HEK293 (cell line): ENCODE measurements around the gene RNF11.

Source experiments
- ATF2 ChIP-seq: fragments of 450-650 bp; formaldehyde crosslinking; IDR thresholded peaks from 2 replicates; pipeline ENCODE4 v1.5.1; 2016; ENCODE audit warnings: missing biosample characterization, missing genetic modification characterization, low read depth
- GFI1B ChIP-seq: fragments of 450-650 bp; formaldehyde crosslinking; IDR thresholded peaks from 2 replicates; pipeline ENCODE4 v1.5.1; 2016; ENCODE audit warnings: missing biosample characterization, missing genetic modification characterization
- IKZF3 ChIP-seq: fragments of 450-650 bp; IDR thresholded peaks from 2 replicates; pipeline ENCODE4 v1.5.0; 2018; ENCODE audit warnings: missing biosample characterization, mild to moderate bottlenecking, missing genetic modification characterization, moderate library complexity
- KLF9 ChIP-seq: fragments of 450-650 bp; formaldehyde crosslinking; IDR thresholded peaks from 2 replicates; pipeline ENCODE4 v1.5.1; 2016; ENCODE audit warnings: missing biosample characterization, missing genetic modification characterization, low read depth
- MYNN ChIP-seq: fragments of 450-650 bp; formaldehyde crosslinking; IDR thresholded peaks from 2 replicates; pipeline ENCODE4 v1.5.1; 2016; ENCODE audit warnings: missing biosample characterization, missing genetic modification characterization, borderline replicate concordance
- PRDM10 ChIP-seq: fragments of 450-650 bp; formaldehyde crosslinking; IDR thresholded peaks from 2 replicates; pipeline ENCODE4 v1.5.1; 2016; ENCODE audit warnings: missing biosample characterization, missing genetic modification characterization
- REST ChIP-seq: fragments of 450-650 bp; formaldehyde crosslinking; IDR thresholded peaks from 2 replicates; pipeline ENCODE4 v1.5.1; 2016; ENCODE audit warnings: missing biosample characterization, missing genetic modification characterization
- ZBTB10 ChIP-seq: fragments of 450-650 bp; formaldehyde crosslinking; IDR thresholded peaks from 2 replicates; pipeline ENCODE4 v1.5.1; 2016; ENCODE audit warnings: missing biosample characterization, missing genetic modification characterization
- ZNF121 ChIP-seq: fragments of 450-650 bp; formaldehyde crosslinking; IDR thresholded peaks from 2 replicates; pipeline ENCODE4 v1.5.1; 2016; ENCODE audit warnings: missing biosample characterization, missing genetic modification characterization
- ZNF133 ChIP-seq: fragments of 450-650 bp; formaldehyde crosslinking; IDR thresholded peaks from 2 replicates; pipeline ENCODE4 v1.5.1; 2016; ENCODE audit warnings: missing biosample characterization, missing genetic modification characterization
- ZNF148 ChIP-seq: fragments of 450-650 bp; formaldehyde crosslinking; IDR thresholded peaks from 2 replicates; pipeline ENCODE4 v1.5.0; 2017; ENCODE audit warnings: missing biosample characterization, missing genetic modification characterization, borderline replicate concordance
- ZNF202 ChIP-seq: fragments of 450-650 bp; formaldehyde crosslinking; IDR thresholded peaks from 2 replicates; pipeline ENCODE4 v1.5.1; 2016; ENCODE audit warnings: missing biosample characterization, missing genetic modification characterization, borderline replicate concordance
- ZNF423 ChIP-seq: fragments of 450-650 bp; formaldehyde crosslinking; IDR thresholded peaks from 2 replicates; pipeline ENCODE4 v1.5.1; 2016; ENCODE audit warnings: missing biosample characterization, missing genetic modification characterization
- ZNF518A ChIP-seq: fragments of 450-650 bp; formaldehyde crosslinking; conservative IDR thresholded peaks from 2 replicates; pipeline ENCODE4 v1.5.1; 2016; ENCODE audit warnings: low read depth, missing biosample characterization, missing genetic modification characterization
- ZNF621 ChIP-seq: fragments of 450-650 bp; formaldehyde crosslinking; IDR thresholded peaks from 2 replicates; pipeline ENCODE4 v1.5.1; 2017; ENCODE audit warnings: missing biosample characterization, missing genetic modification characterization
- ZSCAN4 ChIP-seq: fragments of 450-650 bp; formaldehyde crosslinking; IDR thresholded peaks from 2 replicates; pipeline ENCODE4 v1.5.1; 2017; ENCODE audit warnings: missing biosample characterization, missing genetic modification characterization

The RNF11 gene

GRCh38 chr1:51235673-51236530, at the start of gene RNF11 (continued):
- TF ChIP-seq REST (tag by site-specific recombination) (peak; percentile 58; the same call in 1 of the 2 replicates), IKZF3 (tag by site-specific recombination) (peak; percentile 52; the same call in 1 of the 2 replicates), ATF2 (0 out of 2 replicates have a peak, but pooled peaks have one; percentile 3), ZNF518A (tag by site-specific recombination) (no peak), ZNF148 (tag by site-specific recombination) (no peak), ZBTB10 (tag by site-specific recombination) (no peak), ZNF133 (tag by site-specific recombination) (no peak), GFI1B (tag by site-specific recombination) (no peak), ZNF423 (tag by site-specific recombination) (no peak), ZSCAN4 (0 out of 2 replicates have a peak, but pooled peaks have one; percentile 16), ZNF202 (no peak), KLF9 (tag by site-specific recombination) (peak; percentile 68; the same call in 1 of the 2 replicates), PRDM10 (peak; percentile 95), ZNF121 (tag by site-specific recombination) (peak; percentile 28; the same call in 1 of the 2 replicates), ZNF621 (tag by site-specific recombination) (no peak), MYNN (peak; percentile 71; the same call in 1 of the 2 replicates)
